PFSK-1 (cell line): Measurements from ENCODE around the gene NOXA1.

Experiments
- FOXP2 ChIP-seq: optimal IDR thresholded peaks from 2 replicates; pipeline ENCODE3; 2011; ENCODE audit warnings: borderline replicate concordance, control low read depth, inconsistent platforms; ENCODE audit not compliant: insufficient read depth; ENCODE audit errors: extremely low read length, extremely low read depth
- POLR2AphosphoS5 ChIP-seq: IDR thresholded peaks from 2 replicates; pipeline ENCODE4 v1.6.1; 2012; ENCODE audit warnings: low read depth, mild to moderate bottlenecking, control low read depth, low read length, moderate library complexity
- SIN3A ChIP-seq: IDR thresholded peaks from 2 replicates; pipeline ENCODE4 v1.6.1; 2012; ENCODE audit warnings: mild to moderate bottlenecking, low read length, moderate library complexity, borderline replicate concordance; ENCODE audit not compliant: insufficient read depth
- TAF1 ChIP-seq: IDR thresholded peaks from 2 replicates; pipeline ENCODE4 v1.6.1; 2012; ENCODE audit warnings: low read length, control low read depth, borderline replicate concordance; ENCODE audit not compliant: insufficient read depth
- TF ChIP-seq, protein P1 (sequence below), 2 experiments: IDR thresholded peaks; 2 replicates each; pipeline versions ENCODE4 v1.6.1 to v1.8.0; 2011 to 2012; ENCODE audit warnings: low read depth in 2 of 2, low read length in 2 of 2, control low read depth in 1 of 2, inconsistent platforms in 1 of 2, mild to moderate bottlenecking in 1 of 2, moderate library complexity in 1 of 2; ENCODE audit not compliant: insufficient read depth in 1 of 2

DNA sequence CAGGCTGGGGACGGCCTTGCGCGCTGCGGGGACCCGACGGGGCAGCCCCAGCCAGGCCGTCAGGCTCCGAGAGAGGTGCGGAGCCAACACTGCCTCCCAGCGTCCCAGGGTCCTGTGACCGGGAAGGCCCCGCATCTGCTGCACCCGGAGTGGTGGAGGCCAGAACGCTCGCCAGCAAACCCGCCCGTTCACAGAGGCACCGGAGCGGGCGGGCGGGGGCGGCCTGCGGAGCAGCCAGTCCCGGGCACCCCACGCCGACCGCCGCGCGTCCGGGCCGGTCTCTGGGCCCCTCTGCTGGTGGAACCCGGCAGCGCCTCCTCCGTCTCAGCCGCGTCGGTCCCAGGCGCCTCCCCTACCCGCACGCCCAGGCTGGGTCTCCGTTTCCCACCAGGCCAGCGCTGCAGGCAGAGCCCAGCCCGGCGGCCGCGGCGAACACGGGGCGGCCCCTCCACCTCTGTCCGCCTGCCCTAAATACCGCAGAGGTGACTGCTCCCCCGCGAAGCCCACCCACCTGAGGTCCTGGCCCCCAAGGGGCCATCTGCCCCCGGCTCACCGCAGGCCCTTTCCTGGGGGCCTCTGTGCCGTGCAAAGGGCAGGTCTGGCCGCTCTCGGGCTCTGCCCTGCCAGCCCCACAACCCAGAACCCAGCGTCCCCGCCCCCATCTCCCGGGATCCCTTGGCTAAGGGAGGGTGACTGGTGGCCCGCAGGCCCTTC lies 16.2 kb upstream of the NOXA1 start:
- no peak for TF ChIP-seq POLR2AphosphoS5
- no peak for TF ChIP-seq SIN3A
- TF ChIP-seq FOXP2, result peak; percentile 70
- TF ChIP-seq, protein P1, sequence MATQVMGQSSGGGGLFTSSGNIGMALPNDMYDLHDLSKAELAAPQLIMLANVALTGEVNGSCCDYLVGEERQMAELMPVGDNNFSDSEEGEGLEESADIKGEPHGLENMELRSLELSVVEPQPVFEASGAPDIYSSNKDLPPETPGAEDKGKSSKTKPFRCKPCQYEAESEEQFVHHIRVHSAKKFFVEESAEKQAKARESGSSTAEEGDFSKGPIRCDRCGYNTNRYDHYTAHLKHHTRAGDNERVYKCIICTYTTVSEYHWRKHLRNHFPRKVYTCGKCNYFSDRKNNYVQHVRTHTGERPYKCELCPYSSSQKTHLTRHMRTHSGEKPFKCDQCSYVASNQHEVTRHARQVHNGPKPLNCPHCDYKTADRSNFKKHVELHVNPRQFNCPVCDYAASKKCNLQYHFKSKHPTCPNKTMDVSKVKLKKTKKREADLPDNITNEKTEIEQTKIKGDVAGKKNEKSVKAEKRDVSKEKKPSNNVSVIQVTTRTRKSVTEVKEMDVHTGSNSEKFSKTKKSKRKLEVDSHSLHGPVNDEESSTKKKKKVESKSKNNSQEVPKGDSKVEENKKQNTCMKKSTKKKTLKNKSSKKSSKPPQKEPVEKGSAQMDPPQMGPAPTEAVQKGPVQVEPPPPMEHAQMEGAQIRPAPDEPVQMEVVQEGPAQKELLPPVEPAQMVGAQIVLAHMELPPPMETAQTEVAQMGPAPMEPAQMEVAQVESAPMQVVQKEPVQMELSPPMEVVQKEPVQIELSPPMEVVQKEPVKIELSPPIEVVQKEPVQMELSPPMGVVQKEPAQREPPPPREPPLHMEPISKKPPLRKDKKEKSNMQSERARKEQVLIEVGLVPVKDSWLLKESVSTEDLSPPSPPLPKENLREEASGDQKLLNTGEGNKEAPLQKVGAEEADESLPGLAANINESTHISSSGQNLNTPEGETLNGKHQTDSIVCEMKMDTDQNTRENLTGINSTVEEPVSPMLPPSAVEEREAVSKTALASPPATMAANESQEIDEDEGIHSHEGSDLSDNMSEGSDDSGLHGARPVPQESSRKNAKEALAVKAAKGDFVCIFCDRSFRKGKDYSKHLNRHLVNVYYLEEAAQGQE (IDR thresholded peaks at IDR 0.05; ENCODE audit: insufficient read depth in 1 of 2, low read depth in 2 of 2, low read length in 2 of 2), result no peak
- no peak for TF ChIP-seq TAF1
